ENCODE data around the gene CORO7.

The CORO7 gene

DNA sequence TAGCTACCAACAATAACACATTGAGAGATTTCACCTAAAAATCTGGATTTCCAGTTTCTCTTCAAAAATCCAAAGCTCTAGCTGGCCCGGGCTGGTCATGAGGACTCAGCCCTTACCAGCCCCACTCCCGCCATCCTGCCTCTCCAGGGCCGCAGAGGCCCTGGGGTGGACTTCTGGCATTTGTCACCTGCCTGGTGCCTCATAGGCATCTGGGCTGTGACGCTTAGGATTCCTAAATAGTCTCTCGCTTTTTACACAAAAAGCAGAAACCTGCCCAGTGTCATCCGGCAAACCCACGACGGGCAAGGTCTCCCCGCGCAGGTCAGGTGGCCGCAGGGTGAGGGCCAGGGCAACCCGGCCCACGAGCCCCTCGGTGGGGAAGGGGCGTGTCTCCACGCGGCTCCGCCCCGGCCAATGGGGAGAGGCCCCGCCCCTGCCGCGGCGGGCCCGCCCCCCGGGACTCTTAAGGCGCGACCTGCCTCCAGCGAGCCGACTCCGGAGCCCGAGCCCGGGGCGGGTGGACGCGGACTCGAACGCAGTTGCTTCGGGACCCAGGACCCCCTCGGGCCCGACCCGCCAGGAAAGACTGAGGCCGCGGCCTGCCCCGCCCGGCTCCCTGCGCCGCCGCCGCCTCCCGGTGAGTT is 44.9 kb downstream of the CORO7 start, which contains the start of gene VASN:
Gene VASN (plus strand): TSS at position 492 of the 644 bp plus-strand sequence. CDS start 9,030 bp downstream, outside the sequence.
- peak within 1 kb of the TSS; percentile 85 for H3K27ac ChIP-seq
- TF ChIP-seq, protein P1, sequence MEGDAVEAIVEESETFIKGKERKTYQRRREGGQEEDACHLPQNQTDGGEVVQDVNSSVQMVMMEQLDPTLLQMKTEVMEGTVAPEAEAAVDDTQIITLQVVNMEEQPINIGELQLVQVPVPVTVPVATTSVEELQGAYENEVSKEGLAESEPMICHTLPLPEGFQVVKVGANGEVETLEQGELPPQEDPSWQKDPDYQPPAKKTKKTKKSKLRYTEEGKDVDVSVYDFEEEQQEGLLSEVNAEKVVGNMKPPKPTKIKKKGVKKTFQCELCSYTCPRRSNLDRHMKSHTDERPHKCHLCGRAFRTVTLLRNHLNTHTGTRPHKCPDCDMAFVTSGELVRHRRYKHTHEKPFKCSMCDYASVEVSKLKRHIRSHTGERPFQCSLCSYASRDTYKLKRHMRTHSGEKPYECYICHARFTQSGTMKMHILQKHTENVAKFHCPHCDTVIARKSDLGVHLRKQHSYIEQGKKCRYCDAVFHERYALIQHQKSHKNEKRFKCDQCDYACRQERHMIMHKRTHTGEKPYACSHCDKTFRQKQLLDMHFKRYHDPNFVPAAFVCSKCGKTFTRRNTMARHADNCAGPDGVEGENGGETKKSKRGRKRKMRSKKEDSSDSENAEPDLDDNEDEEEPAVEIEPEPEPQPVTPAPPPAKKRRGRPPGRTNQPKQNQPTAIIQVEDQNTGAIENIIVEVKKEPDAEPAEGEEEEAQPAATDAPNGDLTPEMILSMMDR (conservative IDR thresholded peaks at IDR 0.05) = no peak
- no peak for TF ChIP-seq ZFX (IDR thresholded peaks at IDR 0.05)

DNA sequence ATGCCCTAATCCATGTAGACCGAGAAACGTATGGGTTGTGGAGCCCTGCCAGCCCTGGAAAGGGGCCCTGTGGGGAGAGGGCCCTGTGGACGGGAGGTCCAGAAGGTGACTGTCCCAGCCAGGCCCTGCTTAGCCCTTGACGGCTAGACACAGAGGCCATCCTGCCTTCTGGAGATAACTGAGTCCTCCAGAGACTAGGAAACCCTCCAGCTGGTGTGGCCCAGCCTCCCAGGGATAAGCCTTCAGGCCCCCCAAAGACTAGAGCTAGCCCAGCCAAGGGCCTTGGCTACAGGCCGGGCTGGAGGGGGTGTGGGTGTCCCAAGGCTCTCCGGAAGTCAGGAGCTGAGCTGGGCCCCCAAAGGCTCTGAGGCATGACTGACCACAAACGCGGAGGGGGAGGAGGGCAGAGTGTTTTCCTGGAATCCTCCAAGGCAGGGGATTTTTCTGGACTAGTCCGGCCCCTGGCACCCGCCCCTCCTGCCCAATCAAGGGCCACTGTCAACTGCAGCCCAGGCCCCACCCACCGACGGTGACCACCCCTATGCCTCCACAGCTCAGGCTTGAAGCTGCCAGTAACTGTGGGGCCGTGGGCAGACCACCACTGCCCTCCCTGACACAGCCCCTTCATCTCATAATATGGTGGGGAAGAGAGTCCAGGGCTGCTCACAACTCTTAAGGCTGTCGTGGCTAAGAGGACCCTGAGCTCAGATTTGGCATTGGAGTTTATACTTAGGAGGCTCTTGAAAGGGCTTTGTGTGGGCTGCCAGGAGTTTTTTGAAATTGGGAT is 45.6 kb downstream of the CORO7 start:
- peak overlapping the region; percentile 85; the same call in 1 of the 2 replicates for H3K27ac ChIP-seq

DNA sequence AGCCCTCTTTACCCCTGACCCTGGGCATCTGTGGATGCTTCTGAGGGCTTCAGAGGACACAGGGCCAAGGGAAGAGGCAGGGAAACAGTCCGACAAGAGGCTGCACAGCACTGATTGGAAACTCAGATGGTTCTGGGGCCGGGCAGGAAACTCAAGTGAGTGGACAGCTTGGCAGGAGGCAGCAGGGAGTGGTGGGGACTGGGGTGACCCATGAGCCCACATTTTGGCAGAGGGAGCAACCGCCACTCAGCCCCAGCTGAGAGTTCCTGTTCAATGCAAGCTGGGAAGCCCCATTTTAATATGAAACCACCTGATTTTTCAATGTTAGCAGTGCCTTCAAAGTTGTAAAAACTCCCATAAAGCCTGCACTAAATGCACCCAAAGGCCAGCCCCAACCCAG is 46.2 kb downstream of the CORO7 start:
- H3K27ac ChIP-seq = peak overlapping the region; percentile 82

More for the DNA sequence above, 45.6 kb downstream of the CORO7 start:
- TF ChIP-seq, protein P1 (conservative IDR thresholded peaks at IDR 0.05) = no peak
- TF ChIP-seq ZFX (IDR thresholded peaks at IDR 0.05) = no peak

DNA sequence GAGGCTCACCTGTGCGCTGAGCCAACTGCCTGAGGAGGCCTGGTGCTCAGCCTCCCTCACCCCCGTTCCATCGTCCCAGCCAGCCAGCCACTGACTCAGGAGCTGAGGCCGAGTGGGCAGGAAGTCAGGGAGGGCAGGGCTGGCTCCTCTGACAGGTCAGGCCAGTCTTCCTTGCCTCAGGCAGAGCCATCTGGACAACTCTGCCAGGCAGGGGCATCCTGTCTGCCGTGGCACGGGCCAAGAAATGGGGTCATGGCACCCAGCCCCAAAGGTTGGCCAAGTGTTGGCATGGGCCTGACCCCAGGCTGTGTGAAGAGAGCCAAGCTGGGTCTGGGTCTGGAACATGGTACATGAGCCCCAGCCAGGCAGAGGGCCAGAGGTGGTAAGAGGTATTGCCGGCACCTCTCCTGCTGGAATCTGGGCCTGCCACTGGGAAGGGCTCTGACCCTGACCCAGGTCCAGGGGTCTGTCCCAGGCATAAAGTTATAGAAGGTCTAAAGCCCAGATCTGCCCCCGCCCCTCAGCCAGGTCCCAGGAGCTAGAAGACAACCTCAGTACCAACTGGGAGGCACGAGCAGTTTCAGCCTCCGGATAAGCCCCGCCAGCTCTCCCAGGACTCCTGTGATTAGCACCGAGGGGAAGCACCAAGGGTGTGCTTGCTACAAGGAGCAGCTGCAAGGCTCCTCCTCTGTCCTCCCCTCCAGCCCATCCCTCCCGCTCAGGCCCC is 47.2 kb downstream of the CORO7 start:
- TF ChIP-seq, protein P1 (conservative IDR thresholded peaks at IDR 0.05) = no peak
- no peak for TF ChIP-seq ZFX (IDR thresholded peaks at IDR 0.05)
- peak overlapping the region; percentile 82 for H3K27ac ChIP-seq

More for the DNA sequence above, 46.2 kb downstream of the CORO7 start:
- TF ChIP-seq, protein P1 (conservative IDR thresholded peaks at IDR 0.05) = no peak
- TF ChIP-seq ZFX (IDR thresholded peaks at IDR 0.05) = no peak

DNA sequence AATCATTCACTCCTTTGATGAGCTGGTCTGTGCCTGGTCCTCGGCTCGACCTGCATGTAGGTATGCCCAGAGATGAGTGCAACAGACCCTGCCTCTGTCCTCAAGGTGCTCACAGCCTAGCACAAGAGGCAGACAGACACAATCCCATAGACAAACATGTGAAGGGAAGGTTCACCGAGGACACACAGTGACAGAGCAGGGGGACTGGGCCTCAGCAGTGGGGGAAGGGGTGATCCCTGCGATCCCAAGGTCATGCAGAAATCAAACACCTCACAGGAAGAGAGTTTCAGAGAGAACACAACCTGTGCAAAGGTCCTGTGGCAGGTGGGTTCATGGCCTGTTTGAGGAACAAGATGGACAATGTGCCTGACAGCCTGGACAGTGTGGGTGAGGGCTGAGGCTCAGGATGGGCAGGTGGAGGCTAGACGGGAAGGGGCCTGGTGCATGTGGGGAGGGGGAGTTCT is 49.0 kb downstream of the CORO7 start:
- H3K27ac ChIP-seq = peak overlapping the region; percentile 82
- no peak for TF ChIP-seq ZFX (IDR thresholded peaks at IDR 0.05)
- TF ChIP-seq, protein P1 (conservative IDR thresholded peaks at IDR 0.05) = no peak

DNA sequence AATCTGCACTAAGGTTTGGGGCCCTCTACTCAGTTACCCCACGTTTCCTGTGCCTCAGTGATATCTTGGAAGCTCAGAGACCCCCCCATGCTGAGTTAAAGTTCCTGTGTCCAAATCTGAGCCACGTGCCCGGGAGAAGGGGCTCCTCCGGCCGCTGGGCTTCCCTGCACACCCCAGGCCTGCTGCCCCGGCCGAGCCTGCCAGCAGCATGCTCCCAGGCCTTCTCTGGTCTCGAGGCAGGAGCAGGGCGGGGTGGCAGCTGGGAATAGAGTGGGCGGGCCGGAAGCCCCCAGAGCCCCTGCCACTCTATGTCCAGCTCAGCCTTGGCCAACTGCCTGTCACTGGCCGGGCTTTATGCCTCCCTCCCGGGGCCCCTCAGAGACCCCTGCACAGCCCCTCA is 50.4 kb downstream of the CORO7 start:
- no peak overlapping the region for H3K27ac ChIP-seq

More for the DNA sequence above, 50.4 kb downstream of the CORO7 start:
- TF ChIP-seq, protein P1 (conservative IDR thresholded peaks at IDR 0.05) = no peak
- no peak for TF ChIP-seq ZFX (IDR thresholded peaks at IDR 0.05)
